ENCODE measurements around the gene GLB1L3. TPM values are rescaled to one million over a fixed set of nuclear protein-coding genes. Genes with fewer than 3 reads are reported as not detected.
"Not testable (repeated sequence)": the region's sequence is repeated elsewhere in the genome, so short reads cannot be mapped to it uniquely, and the experiment has no call there.

GLB1L3 gene
- total RNA-seq, 2 donors from 2014 or later: 2.3 to 7.1 TPM

DNA sequence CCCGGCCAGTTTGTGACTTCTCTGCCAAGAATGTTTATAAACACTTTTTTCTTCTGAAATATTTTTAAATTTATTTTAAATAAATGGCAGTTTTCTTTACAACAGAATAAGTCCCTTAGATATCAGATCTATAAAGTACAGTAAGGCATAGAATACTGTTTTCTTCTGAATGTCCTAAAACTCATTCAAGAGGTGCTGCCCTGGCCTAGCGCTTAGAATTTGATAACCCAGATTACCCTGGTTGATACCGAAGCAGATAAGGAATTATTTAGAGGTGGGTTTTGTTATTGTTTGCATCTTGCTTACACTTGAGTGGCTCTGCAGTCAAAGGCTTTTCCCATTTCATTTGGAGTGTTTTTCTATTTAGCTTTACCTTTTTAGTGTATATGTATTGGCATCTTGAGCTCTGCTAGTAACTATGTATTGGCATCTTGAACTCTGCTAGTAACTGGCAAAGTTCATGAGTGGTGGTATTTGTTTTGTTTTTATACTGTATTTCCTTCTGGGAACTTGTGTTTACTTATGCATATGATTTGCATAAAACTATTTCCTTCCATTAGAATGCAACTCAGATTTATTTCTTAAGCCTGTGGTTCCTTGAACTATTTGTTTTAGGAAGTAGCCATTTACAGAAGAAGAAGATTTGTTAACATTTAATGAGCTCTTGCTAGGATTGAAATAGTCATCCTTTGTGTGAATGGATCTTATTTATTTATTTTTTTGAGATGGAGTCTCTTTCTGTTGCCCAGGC is 21.6 kb upstream of the GLB1L3 start:
- Mint-ChIP-seq H3K27me3 (ENCODE audit: insufficient read depth) (no peaks in the 10 kb centered on the region), H3K36me3 (ENCODE audit: low read depth) (peaks cover 34% of the 10 kb centered on the region), H3K4me1 (peaks cover 20% of the 10 kb centered on the region), H3K9me3 (no peaks in the 10 kb centered on the region), H3K27ac (no peak overlapping the region), H3K4me3 (peak overlapping the region; percentile 79)
- Histone ChIP-seq H3K27me3 (ENCODE audit: control insufficient read depth, insufficient read depth, low read length, poor library complexity, severe bottlenecking) (no peaks in the 10 kb centered on the region), H3K9ac (ENCODE audit: extremely low read depth, low read length, poor library complexity, severe bottlenecking) (no peak overlapping the region), H3K27ac (ENCODE audit: low read depth, low read length) (no peak overlapping the region), H3K9me3 (ENCODE audit: control insufficient read depth, low read length) (no peaks in the 10 kb centered on the region), H3K36me3 (ENCODE audit: control insufficient read depth, insufficient read depth, low read length) (peaks cover 28% of the 10 kb centered on the region), H3K4me1 (ENCODE audit: control insufficient read depth, insufficient read depth, low read length) (no peaks in the 10 kb centered on the region), H3K4me3 (ENCODE audit: low read length) (peak overlapping the region; percentile 99)
- WGBS, 2 experiments (ENCODE audit: insufficient coverage in 1 of 2, insufficient read length in 1 of 2): 82% methylated on average over 3 of the region's 3 CpGs; no CpG with 5 or more reads in 1 of the 2 experiments
- DNase-seq: no peak
- no peak for TF ChIP-seq CTCF (conservative IDR thresholded peaks at IDR 0.05)

GRCh38 chr11:134255184-134255561 is 21.0 kb upstream of the GLB1L3 start:
- Mint-ChIP-seq H3K4me1 (peaks cover 20% of the 10 kb centered on the region), H3K36me3 (ENCODE audit: low read depth) (peaks cover 33% of the 10 kb centered on the region)

GRCh38 chr11:134257101-134257500 is 19.1 kb upstream of the GLB1L3 start:
- H3K27me3 ChIP-seq (ENCODE audit: control insufficient read depth, insufficient read depth, low read length, poor library complexity, severe bottlenecking): no peaks in the 10 kb centered on the region
- H3K27me3 Mint-ChIP-seq (ENCODE audit: insufficient read depth): no peaks in the 10 kb centered on the region
- peaks cover 14% of the 10 kb centered on the region for H3K4me1 Mint-ChIP-seq
- H3K4me1 ChIP-seq (ENCODE audit: control insufficient read depth, insufficient read depth, low read length): no peaks in the 10 kb centered on the region
- no peak overlapping the region for H3K27ac ChIP-seq (ENCODE audit: low read depth, low read length)
- H3K9ac ChIP-seq (ENCODE audit: extremely low read depth, low read length, poor library complexity, severe bottlenecking): no peak overlapping the region
- no peak overlapping the region for H3K4me3 ChIP-seq (ENCODE audit: low read length)
- H3K9me3 ChIP-seq (ENCODE audit: control insufficient read depth, low read length): no peaks in the 10 kb centered on the region
- no peak for TF ChIP-seq CTCF (conservative IDR thresholded peaks at IDR 0.05)
- H3K4me3 Mint-ChIP-seq: no peak overlapping the region
- H3K36me3 Mint-ChIP-seq (ENCODE audit: low read depth): peaks cover 41% of the 10 kb centered on the region
- no peak overlapping the region for H3K27ac Mint-ChIP-seq
- DNase-seq: no peak
- H3K36me3 ChIP-seq (ENCODE audit: control insufficient read depth, insufficient read depth, low read length): peaks cover 35% of the 10 kb centered on the region
- 94 to 95% methylated on average over 11 of the region's 11 CpGs for WGBS, 2 experiments (ENCODE audit: insufficient coverage in 1 of 2, insufficient read length in 1 of 2)
- no peaks in the 10 kb centered on the region for H3K9me3 Mint-ChIP-seq

More at GRCh38 chr11:134255184-134255561, 21.0 kb upstream of the GLB1L3 start:
- not testable (repeated sequence) for DNase-seq; H3K4me1 ChIP-seq (ENCODE audit: control insufficient read depth, insufficient read depth, low read length); H3K27ac Mint-ChIP-seq; H3K4me3 Mint-ChIP-seq; H3K27me3 Mint-ChIP-seq (ENCODE audit: insufficient read depth); H3K9me3 ChIP-seq (ENCODE audit: control insufficient read depth, low read length); H3K9ac ChIP-seq (ENCODE audit: extremely low read depth, low read length, poor library complexity, severe bottlenecking); H3K27ac ChIP-seq (ENCODE audit: low read depth, low read length); H3K27me3 ChIP-seq (ENCODE audit: control insufficient read depth, insufficient read depth, low read length, poor library complexity, severe bottlenecking); H3K9me3 Mint-ChIP-seq; H3K4me3 ChIP-seq (ENCODE audit: low read length)
- WGBS, 2 experiments (ENCODE audit: insufficient coverage in 1 of 2, insufficient read length in 1 of 2): 97 to 98% methylated on average over 4 to 5 of the region's 5 CpGs
- peaks cover 28% of the 10 kb centered on the region for H3K36me3 ChIP-seq (ENCODE audit: control insufficient read depth, insufficient read depth, low read length)

Data from endodermal cell (in vitro differentiated cells).